CD14-positive monocyte (primary cell): ENCODE measurements around the gene LIPG. TPM values are rescaled to one million over a fixed set of nuclear protein-coding genes. Genes with fewer than 3 reads are reported as not detected.

Source experiments
- DNase-seq, 3 donors: peaks; one replicate each; pipeline ENCODE4 v3.0.0-alpha.2; 2011 to 2022
- H2AFZ ChIP-seq: 2 replicates; pipeline ENCODE4 v1.6.0; 2012; ENCODE audit warnings: mild to moderate bottlenecking, low read depth, low read length, inconsistent platforms; ENCODE audit not compliant: insufficient read depth, poor library complexity, severe bottlenecking
- H3K27ac ChIP-seq, 2 donors: 1 replicate in 1 of 2; 2 replicates in 1 of 2; pipeline ENCODE4 v1.5.1; 2012 to 2013; ENCODE audit warnings: low read length in 2 of 2, control low read depth in 1 of 2, inconsistent platforms in 1 of 2, low read depth in 1 of 2, mild to moderate bottlenecking in 1 of 2
- H3K27me3 ChIP-seq, 2 donors: one replicate each; pipeline versions ENCODE4 v1.6.0 to v1.6.1; 2011 to 2013; ENCODE audit warnings: low read length in 2 of 2; ENCODE audit not compliant: control insufficient read depth in 2 of 2, insufficient read depth in 2 of 2
- H3K36me3 ChIP-seq, 2 donors: replicated peaks in 1 of 2; 1 replicate in 1 of 2; 2 replicates in 1 of 2; pipeline versions ENCODE4 v1.5.1 to v1.6.1; 2012 to 2013; ENCODE audit warnings: low read length in 2 of 2, control low read depth in 1 of 2, inconsistent platforms in 1 of 2, mild to moderate bottlenecking in 1 of 2; ENCODE audit not compliant: insufficient read depth in 2 of 2, control insufficient read depth in 1 of 2
- H3K4me1 ChIP-seq, 2 donors: 1 replicate in 1 of 2; 2 replicates in 1 of 2; pipeline versions ENCODE4 v1.5.1 to v1.6.1; 2012 to 2013; ENCODE audit warnings: low read length in 2 of 2, control low read depth in 1 of 2, inconsistent platforms in 1 of 2, mild to moderate bottlenecking in 1 of 2, moderate library complexity in 1 of 2; ENCODE audit not compliant: insufficient read depth in 2 of 2, control insufficient read depth in 1 of 2
- H3K4me2 ChIP-seq: replicated peaks from 2 replicates; pipeline ENCODE3; 2012; ENCODE audit warnings: low read length, moderate library complexity, mild to moderate bottlenecking; ENCODE audit not compliant: poor library complexity, severe bottlenecking; ENCODE audit errors: extremely low read depth
- H3K4me3 ChIP-seq, 3 experiments: fragments of 200-600 bp in 1 of 3; sonication (generic) in 1 of 3; replicated peaks in 1 of 3; 1 replicate in 2 of 3; 2 replicates in 1 of 3; pipeline ENCODE4 v1.5.1; 2011 to 2013; ENCODE audit warnings: low read length in 3 of 3, mild to moderate bottlenecking in 3 of 3, control low read depth in 2 of 3, low read depth in 2 of 3, inconsistent platforms in 1 of 3, moderate library complexity in 1 of 3
- H3K79me2 ChIP-seq: 2 replicates; pipeline ENCODE4 v1.6.0; 2012; ENCODE audit warnings: mild to moderate bottlenecking, control low read depth, inconsistent platforms, low read length, moderate library complexity; ENCODE audit not compliant: insufficient read depth
- H3K9ac ChIP-seq: 2 replicates; pipeline ENCODE4 v1.6.0; 2017; ENCODE audit warnings: low read length, mild to moderate bottlenecking; ENCODE audit not compliant: insufficient read depth, poor library complexity, severe bottlenecking
- H3K9me3 ChIP-seq, 2 donors: replicated peaks in 1 of 2; 1 replicate in 1 of 2; 2 replicates in 1 of 2; pipeline versions ENCODE4 v1.5.1 to v1.6.1; 2012 to 2013; ENCODE audit warnings: low read length in 2 of 2, control low read depth in 1 of 2; ENCODE audit not compliant: control insufficient read depth in 1 of 2, insufficient read depth in 1 of 2
- H4K20me1 ChIP-seq: 2 replicates; pipeline ENCODE4 v1.6.0; 2012; ENCODE audit warnings: mild to moderate bottlenecking, low read length, control low read depth, moderate library complexity; ENCODE audit not compliant: insufficient read depth
- H3K27ac Mint-ChIP-seq, 7 donors: one replicate each; pipeline ENCODE4 v1.8.0; 2020; ENCODE audit warnings: mild to moderate bottlenecking in 7 of 7, mixed read lengths in 7 of 7, moderate library complexity in 6 of 7, inconsistent platforms in 2 of 7
- H3K27me3 Mint-ChIP-seq, 3 donors: one replicate each; pipeline ENCODE4 v1.8.0; 2021 to 2022; ENCODE audit warnings: low read depth in 3 of 3, mild to moderate bottlenecking in 3 of 3, mixed read lengths in 3 of 3, moderate library complexity in 3 of 3, inconsistent platforms in 1 of 3
- H3K36me3 Mint-ChIP-seq, 2 donors: one replicate each; pipeline ENCODE4 v1.8.0; 2020; ENCODE audit warnings: mixed read lengths in 2 of 2, inconsistent platforms in 1 of 2, mild to moderate bottlenecking in 1 of 2
- H3K4me1 Mint-ChIP-seq: one replicate; pipeline ENCODE4 v1.8.0; 2020; ENCODE audit warnings: mild to moderate bottlenecking, mixed read lengths
- H3K4me3 Mint-ChIP-seq, 2 donors: one replicate each; pipeline ENCODE4 v1.8.0; 2020; ENCODE audit warnings: mild to moderate bottlenecking in 2 of 2, mixed read lengths in 2 of 2, moderate library complexity in 1 of 2
- H3K9me3 Mint-ChIP-seq, 7 donors: one replicate each; pipeline ENCODE4 v1.8.0; 2020 to 2022; ENCODE audit warnings: mixed read lengths in 7 of 7, mild to moderate bottlenecking in 6 of 7, moderate library complexity in 6 of 7, inconsistent platforms in 2 of 7
- CTCF ChIP-seq: fragments of 200-600 bp; IDR thresholded peaks from one replicate; pipeline ENCODE4 v1.8.0; 2022; ENCODE audit warnings: antibody characterized with exemption, mild to moderate bottlenecking
- WGBS: methylation state at CpG from one replicate; pipeline ENCODE4 v1.1.5; 2013; ENCODE audit warnings: missing lambda C conversion rate; ENCODE audit not compliant: insufficient coverage; 5-methylcytosine and 5-hydroxymethylcytosine counted together
- intact Hi-C, 2 donors: fragments of 100-400 bp; cut with micrococcal nuclease; formaldehyde crosslinking; loops; one replicate each; pipeline versions ENCODE4 v1.15.0 to v1.15.1; 2023
- polyA plus RNA-seq, 3 donors: library from polyadenylated mRNA; depleted of rRNA in 1 of 3; unstranded in 2 of 3; stranded (reverse) in 1 of 3; fragments of 300-500 nt in 2 of 3; fragments of >200 nt in 1 of 3; fragmentation: Illumina TruSeq in 2 of 3; gene quantifications; 1 replicate in 2 of 3; 2 replicates in 1 of 3; pipeline ENCODE4 v1.2.3, GENCODE V29; 2012 to 2021

The LIPG gene
- polyA plus RNA-seq, 3 donors: not detected

GRCh38 chr18:49591271-49591670, 29.4 kb downstream of the LIPG start:
- no CpG with 5 or more reads among the region's 3 CpGs for WGBS
- no peaks in the 10 kb centered on the region for H3K9me3 Mint-ChIP-seq

GRCh38 chr18:49591775-49592174, 29.9 kb downstream of the LIPG start:
- H3K27me3 ChIP-seq: no peaks in the 10 kb centered on the region
- H3K4me3 ChIP-seq: no peak overlapping the region
- WGBS: 71% methylated on average over 2 of the region's 4 CpGs
- H2AFZ ChIP-seq: no peak overlapping the region
- Mint-ChIP-seq H3K4me1 (no peaks in the 10 kb centered on the region), H3K4me3 (no peak overlapping the region), H3K36me3 (no peaks in the 10 kb centered on the region), H3K27me3 (peaks cover 2 to 6% (median 2%) of the 10 kb centered on the region in 3 donors), H3K9me3 (peaks cover 0 to 2% (median 0%) of the 10 kb centered on the region in 7 donors), H3K27ac (no peak overlapping the region)
- intact Hi-C loops: no loop called here
- H3K36me3 ChIP-seq: no peaks in the 10 kb centered on the region
- H3K27ac ChIP-seq: no peak overlapping the region
- H4K20me1 ChIP-seq: no peaks in the 10 kb centered on the region
- TF ChIP-seq CTCF: no peak
- DNase-seq: no peak
- no peaks in the 10 kb centered on the region for H3K9me3 ChIP-seq
- H3K79me2 ChIP-seq: no peaks in the 10 kb centered on the region
- H3K4me1 ChIP-seq: no peaks in the 10 kb centered on the region
- H3K9ac ChIP-seq: no peak overlapping the region
- H3K4me2 ChIP-seq: no peak overlapping the region

More at GRCh38 chr18:49591271-49591670, 29.4 kb downstream of the LIPG start:
- no peaks in the 10 kb centered on the region for H3K27me3 ChIP-seq
- no peaks in the 10 kb centered on the region for H3K4me1 ChIP-seq
- Mint-ChIP-seq H3K27ac (no peak overlapping the region), H3K4me1 (no peaks in the 10 kb centered on the region), H3K4me3 (no peak overlapping the region), H3K36me3 (no peaks in the 10 kb centered on the region), H3K27me3 (peaks cover 2 to 5% (median 3%) of the 10 kb centered on the region in 3 donors)
- H3K4me2 ChIP-seq: no peak overlapping the region
- H3K4me3 ChIP-seq: no peak overlapping the region
- no peaks in the 10 kb centered on the region for H3K79me2 ChIP-seq
- no peaks in the 10 kb centered on the region for H4K20me1 ChIP-seq
- H3K27ac ChIP-seq: no peak overlapping the region
- DNase-seq: no peak
- no peaks in the 10 kb centered on the region for H3K9me3 ChIP-seq
- H3K36me3 ChIP-seq: no peaks in the 10 kb centered on the region
- H3K9ac ChIP-seq: no peak overlapping the region
- no peak for TF ChIP-seq CTCF
- intact Hi-C loops: no loop called here
- no peak overlapping the region for H2AFZ ChIP-seq
